GM21447 (cell line): Measurements from ENCODE around the gene SPINT2.
A peak's percentile ranks its signal among the peaks of the same experiment; 100 is the strongest.
"Not testable (repeated sequence)": the region's sequence is repeated elsewhere in the genome, so short reads cannot be mapped to it uniquely, and the experiment has no call there.

Source experiments
- ATAC-seq: cut with Tn5 transposase; IDR thresholded peaks from one replicate; pipeline ENCODE4 v1.9.1; 2021; ENCODE audit not compliant: unreplicated experiment

Gene SPINT2, protein sequence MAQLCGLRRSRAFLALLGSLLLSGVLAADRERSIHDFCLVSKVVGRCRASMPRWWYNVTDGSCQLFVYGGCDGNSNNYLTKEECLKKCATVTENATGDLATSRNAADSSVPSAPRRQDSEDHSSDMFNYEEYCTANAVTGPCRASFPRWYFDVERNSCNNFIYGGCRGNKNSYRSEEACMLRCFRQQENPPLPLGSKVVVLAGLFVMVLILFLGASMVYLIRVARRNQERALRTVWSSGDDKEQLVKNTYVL

DNA sequence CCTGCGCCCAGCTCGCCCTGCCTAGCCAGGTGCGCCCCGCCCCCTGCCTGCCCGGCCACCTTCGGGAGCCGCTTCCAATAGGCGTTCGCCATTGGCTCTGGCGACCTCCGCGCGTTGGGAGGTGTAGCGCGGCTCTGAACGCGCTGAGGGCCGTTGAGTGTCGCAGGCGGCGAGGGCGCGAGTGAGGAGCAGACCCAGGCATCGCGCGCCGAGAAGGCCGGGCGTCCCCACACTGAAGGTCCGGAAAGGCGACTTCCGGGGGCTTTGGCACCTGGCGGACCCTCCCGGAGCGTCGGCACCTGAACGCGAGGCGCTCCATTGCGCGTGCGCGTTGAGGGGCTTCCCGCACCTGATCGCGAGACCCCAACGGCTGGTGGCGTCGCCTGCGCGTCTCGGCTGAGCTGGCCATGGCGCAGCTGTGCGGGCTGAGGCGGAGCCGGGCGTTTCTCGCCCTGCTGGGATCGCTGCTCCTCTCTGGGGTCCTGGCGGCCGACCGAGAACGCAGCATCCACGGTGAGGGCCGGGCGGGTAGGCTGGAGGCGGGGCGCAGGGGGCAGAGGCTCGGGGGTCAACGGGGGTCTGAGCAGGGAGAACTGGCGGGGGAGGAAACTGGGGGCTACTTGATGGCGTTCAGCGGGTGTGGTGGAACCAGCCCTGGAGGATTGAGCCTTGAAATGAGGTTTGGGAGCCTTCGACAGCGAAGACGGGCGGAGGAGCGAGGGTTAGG is at the start of gene SPINT2:
Gene SPINT2, plus strand, starts transcription at position 88 of the 727 bp plus-strand sequence. Its CDS starts 320 bp downstream, at position 408.
- ATAC-seq: no peak

GRCh38 chr19:38216785-38217641 is 47.4 kb upstream of the SPINT2 start:
- no peak for ATAC-seq

GRCh38 chr19:38218204-38218603 is 46.2 kb upstream of the SPINT2 start:
- ATAC-seq: no peak

DNA sequence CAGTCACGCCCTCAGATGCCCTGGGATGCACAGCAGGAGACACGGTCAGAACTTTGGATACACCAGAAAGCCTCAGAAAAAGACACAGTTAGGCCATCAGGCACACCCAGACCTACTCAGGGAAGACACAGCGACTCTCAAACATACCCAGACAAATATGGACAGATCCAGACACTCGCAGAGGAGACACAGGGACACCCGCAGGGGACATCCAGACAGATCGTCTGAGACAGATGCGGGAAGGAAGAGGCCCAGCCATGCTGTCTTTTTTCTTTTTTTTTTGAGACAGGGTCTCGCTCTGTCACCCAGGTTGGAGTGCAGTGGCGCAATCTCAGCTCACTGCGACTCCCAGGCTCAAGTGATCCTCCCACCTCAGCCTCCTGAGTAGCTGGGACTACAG is 45.2 kb upstream of the SPINT2 start:
- ATAC-seq: no peak

DNA sequence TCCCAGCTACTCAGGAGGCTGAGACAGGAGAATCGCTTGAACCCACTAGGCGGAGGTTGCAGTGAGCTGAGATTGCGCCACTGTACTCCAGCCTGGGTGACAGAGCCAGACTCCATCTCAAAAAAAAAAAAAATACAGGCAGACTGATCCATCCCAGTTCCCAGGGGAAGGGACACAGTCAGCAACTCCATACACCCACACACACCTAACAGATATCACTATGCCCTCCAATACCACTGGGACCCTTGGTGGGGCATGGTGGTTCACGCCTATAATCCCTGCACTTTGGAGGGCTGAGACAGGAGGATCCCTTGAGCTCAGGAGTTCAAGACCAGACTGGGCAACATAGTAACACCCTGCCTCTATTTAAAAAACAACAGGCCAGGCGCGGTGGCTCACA is 43.0 kb upstream of the SPINT2 start:
- ATAC-seq: no peak

- no peak for ATAC-seq
These were observed 42.2 kb upstream of the SPINT2 start for GRCh38 chr19:38221919-38222830.

- no peak for ATAC-seq
These were observed 41.3 kb upstream of the SPINT2 start for GRCh38 chr19:38223119-38223523.

DNA sequence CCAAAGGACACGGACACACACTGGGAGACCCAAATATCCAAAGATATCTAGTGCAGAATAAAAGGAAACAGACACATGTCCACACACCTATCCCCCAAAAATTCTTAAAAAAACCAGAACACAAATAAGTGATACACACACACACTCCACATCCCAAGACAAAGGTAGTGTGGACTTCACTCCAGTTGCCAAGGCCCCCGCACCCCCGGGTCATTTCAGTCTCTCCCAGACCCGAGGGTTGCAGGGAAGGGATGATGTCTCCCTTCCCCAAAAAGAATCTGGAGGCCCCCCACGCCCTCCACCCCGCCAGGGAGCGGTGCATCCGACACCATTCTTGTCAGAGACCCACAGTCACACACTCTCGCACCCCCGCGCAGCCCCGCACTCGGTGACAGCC is 40.8 kb upstream of the SPINT2 start:
- ATAC-seq: no peak

DNA sequence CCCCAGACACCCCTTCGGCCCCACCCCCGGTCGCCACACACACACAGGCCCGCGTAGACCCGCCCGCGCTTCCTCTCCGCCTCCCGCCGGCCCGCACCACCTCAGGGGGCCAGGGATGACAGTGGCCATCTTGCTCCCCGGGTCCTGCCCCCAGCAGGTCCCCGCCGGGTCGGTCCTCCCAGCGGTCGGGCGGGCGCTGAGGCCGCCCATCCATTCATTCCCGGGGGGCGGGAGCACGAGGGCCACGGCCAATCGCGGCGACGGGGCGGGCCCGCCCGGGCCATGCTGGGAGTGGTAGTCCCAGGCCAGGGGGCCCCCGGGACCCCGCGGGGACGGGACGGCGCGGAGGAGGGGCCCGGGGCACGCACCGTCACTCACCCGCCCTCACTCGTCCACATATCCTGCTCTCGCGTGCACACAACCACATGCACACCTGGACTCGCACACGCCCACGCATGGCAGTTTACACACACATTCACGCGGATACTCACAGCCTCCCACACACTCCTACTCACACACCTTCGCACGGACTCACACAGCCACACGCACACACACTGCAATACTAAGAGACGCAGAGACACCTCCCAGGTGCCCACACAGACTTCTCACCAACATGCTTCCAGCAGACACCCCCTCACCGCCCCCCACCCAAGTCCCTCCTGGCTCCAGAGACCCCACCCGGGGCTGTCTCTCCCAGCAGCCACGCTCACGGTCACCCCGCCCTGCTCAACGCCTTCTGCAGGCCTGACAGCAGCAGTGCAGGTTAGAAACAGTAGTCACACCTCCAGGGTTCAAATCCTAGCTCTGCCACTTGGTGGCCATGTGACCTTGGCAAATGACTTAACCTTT is 40.1 kb upstream of the SPINT2 start, which contains the start of gene DPF1:
Gene DPF1, minus strand, starts transcription at position 209 of the 849 bp plus-strand sequence. Its CDS starts 80 bp downstream, at position 129.
- peak; percentile 61 for ATAC-seq

DNA sequence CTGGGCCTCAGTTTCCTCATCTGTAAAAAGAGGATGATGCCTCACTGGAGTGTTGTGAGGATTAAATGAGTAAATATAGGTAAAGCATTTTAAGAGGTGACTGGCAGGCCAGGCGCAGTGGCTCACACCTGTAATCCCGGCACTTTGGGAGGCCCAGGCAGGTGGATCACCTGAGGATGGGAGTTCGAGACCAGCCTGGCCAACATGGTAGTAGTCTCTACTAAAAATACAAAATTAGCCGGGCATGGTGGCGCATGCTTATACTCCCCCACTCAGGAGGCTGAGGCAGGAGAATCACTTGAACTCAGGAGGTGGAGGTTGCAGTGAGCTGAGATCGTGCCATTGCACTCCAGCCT is 39.5 kb upstream of the SPINT2 start:
- not testable (repeated sequence) for ATAC-seq

GRCh38 chr19:38227287-38228004 is 36.9 kb upstream of the SPINT2 start:
- no peak for ATAC-seq

DNA sequence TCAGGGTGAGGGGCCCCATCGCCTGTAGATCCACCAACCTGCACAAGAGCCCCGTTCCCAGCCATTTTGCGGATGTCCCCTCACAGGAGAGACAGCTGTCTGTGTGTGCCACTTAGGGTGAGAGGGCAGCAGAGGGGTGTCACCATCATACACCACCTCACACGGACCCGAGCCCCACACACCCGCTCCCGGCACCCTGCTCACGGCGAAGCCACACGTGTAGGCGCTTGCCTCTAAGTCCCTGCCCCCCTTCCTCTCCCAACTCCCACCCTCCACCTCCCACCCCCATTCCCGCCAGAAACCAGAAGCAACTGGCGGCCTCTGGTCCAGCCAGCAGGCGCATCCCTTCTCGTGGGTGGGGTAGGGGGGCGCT is 36.4 kb upstream of the SPINT2 start:
- no peak for ATAC-seq

GRCh38 chr19:38228491-38229439 is 35.6 kb upstream of the SPINT2 start:
- no peak for ATAC-seq

- no peak for ATAC-seq
These were observed 34.7 kb upstream of the SPINT2 start for GRCh38 chr19:38229585-38230073.

- not testable (repeated sequence) for ATAC-seq
These were observed 33.8 kb upstream of the SPINT2 start for GRCh38 chr19:38230506-38231133.

DNA sequence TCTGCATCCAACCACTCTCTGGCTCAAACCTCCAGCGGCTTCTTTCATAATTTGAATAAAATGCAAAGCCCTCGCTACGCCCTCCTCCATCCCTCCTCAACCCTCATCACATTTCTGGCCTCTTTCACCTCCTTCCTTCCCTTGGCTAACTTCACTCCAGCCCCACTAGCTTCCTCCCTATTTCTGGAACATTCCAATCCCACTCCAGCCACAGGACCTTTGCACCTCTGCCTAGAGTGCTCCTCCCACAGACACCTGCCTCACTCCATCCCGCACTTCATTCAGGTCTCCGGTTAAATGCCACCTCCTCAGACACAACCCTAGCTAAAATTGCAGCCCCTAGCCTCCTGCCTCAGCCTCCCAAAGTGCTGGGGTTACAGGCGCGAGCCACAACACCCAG is 32.5 kb upstream of the SPINT2 start:
- no peak for ATAC-seq

- ATAC-seq: no peak
These were observed 30.6 kb upstream of the SPINT2 start for GRCh38 chr19:38233740-38234251.
